ENCODE measurements around the gene IRX2. TPM values are rescaled to one million over a fixed set of nuclear protein-coding genes. Genes with fewer than 3 reads are reported as not detected.
A peak's percentile ranks its signal among the peaks of the same experiment; 100 is the strongest.

Gene IRX2
- polyA plus RNA-seq, 3 donors = not detected

- peak overlapping the region; percentile 39 for H3K4me2 ChIP-seq (replicated peaks; ENCODE audit: extremely low read depth, low read length, poor library complexity, severe bottlenecking)
- peaks cover 0 to 27% of the 10 kb centered on the region in 2 donors for H3K9me3 ChIP-seq (replicated peaks in 1 of 2; ENCODE audit: control insufficient read depth in 1 of 2, insufficient read depth in 1 of 2, low read length in 2 of 2)
- TF ChIP-seq CTCF (IDR thresholded peaks at IDR 0.05) = no peak
- H3K27me3 Mint-ChIP-seq (ENCODE audit: low read depth in 3 of 3) = peaks cover 60 to 83% (median 69%) of the 10 kb centered on the region in 3 donors
- no peak for DNase-seq
- intact Hi-C loops (cut with micrococcal nuclease) = no loop called here
- WGBS (ENCODE audit: insufficient coverage) = 3% methylated on average over 46 of the region's 54 CpGs
- H3K79me2 ChIP-seq (ENCODE audit: insufficient read depth, low read length) = no peaks in the 10 kb centered on the region
- no peaks in the 10 kb centered on the region for H3K4me1 ChIP-seq (ENCODE audit: control insufficient read depth in 1 of 2, insufficient read depth in 2 of 2, low read length in 2 of 2)
- H3K4me3 ChIP-seq (replicated peaks in 1 of 3; ENCODE audit: low read depth in 2 of 3, low read length in 3 of 3) = peak overlapping the region in 1 of 3 experiments; percentile 32
- H3K27me3 ChIP-seq (ENCODE audit: control insufficient read depth in 2 of 2, insufficient read depth in 2 of 2, low read length in 2 of 2) = peaks cover 50 to 84% of the 10 kb centered on the region in 2 donors
- peak overlapping the region in 1 of 2 donors; percentile 55 for H3K4me3 Mint-ChIP-seq
- H3K27ac Mint-ChIP-seq = no peak overlapping the region
- H3K4me1 Mint-ChIP-seq = no peaks in the 10 kb centered on the region
- H3K27ac ChIP-seq (ENCODE audit: low read depth in 1 of 2, low read length in 2 of 2) = no peak overlapping the region
- H3K9ac ChIP-seq (ENCODE audit: insufficient read depth, low read length, poor library complexity, severe bottlenecking) = no peak overlapping the region
- H3K36me3 ChIP-seq (replicated peaks in 1 of 2; ENCODE audit: control insufficient read depth in 1 of 2, insufficient read depth in 2 of 2, low read length in 2 of 2) = no peaks in the 10 kb centered on the region
- peaks cover 0 to 18% (median 12%) of the 10 kb centered on the region in 7 donors for H3K9me3 Mint-ChIP-seq
- no peak overlapping the region for H2AFZ ChIP-seq (ENCODE audit: insufficient read depth, low read depth, low read length, poor library complexity, severe bottlenecking)
- H4K20me1 ChIP-seq (ENCODE audit: insufficient read depth, low read length) = no peaks in the 10 kb centered on the region
- H3K36me3 Mint-ChIP-seq = no peaks in the 10 kb centered on the region
Observed at GRCh38 chr5:2738700-2739359, 12.6 kb downstream of the IRX2 start.

GRCh38 chr5:2738156-2738699, 13.2 kb downstream of the IRX2 start:
- peaks cover 57 to 76% (median 63%) of the 10 kb centered on the region in 3 donors for H3K27me3 Mint-ChIP-seq (ENCODE audit: low read depth in 3 of 3)
- H3K79me2 ChIP-seq (ENCODE audit: insufficient read depth, low read length) = no peaks in the 10 kb centered on the region
- TF ChIP-seq CTCF (IDR thresholded peaks at IDR 0.05) = no peak
- 4% methylated on average over 3 of the region's 10 CpGs for WGBS (ENCODE audit: insufficient coverage)
- H3K27ac Mint-ChIP-seq = no peak overlapping the region
- H4K20me1 ChIP-seq (ENCODE audit: insufficient read depth, low read length) = no peaks in the 10 kb centered on the region
- peaks cover 44 to 78% of the 10 kb centered on the region in 2 donors for H3K27me3 ChIP-seq (ENCODE audit: control insufficient read depth in 2 of 2, insufficient read depth in 2 of 2, low read length in 2 of 2)
- H3K4me1 Mint-ChIP-seq = no peaks in the 10 kb centered on the region
- intact Hi-C loops (cut with micrococcal nuclease) = no loop called here
- H3K9me3 ChIP-seq (replicated peaks in 1 of 2; ENCODE audit: control insufficient read depth in 1 of 2, insufficient read depth in 1 of 2, low read length in 2 of 2) = peaks cover 0 to 27% of the 10 kb centered on the region in 2 donors
- no peaks in the 10 kb centered on the region for H3K4me1 ChIP-seq (ENCODE audit: control insufficient read depth in 1 of 2, insufficient read depth in 2 of 2, low read length in 2 of 2)
- H2AFZ ChIP-seq (ENCODE audit: insufficient read depth, low read depth, low read length, poor library complexity, severe bottlenecking) = no peak overlapping the region
- no peak for DNase-seq
- no peak overlapping the region for H3K4me3 ChIP-seq (replicated peaks in 1 of 3; ENCODE audit: low read depth in 2 of 3, low read length in 3 of 3)
- no peak overlapping the region for H3K27ac ChIP-seq (ENCODE audit: low read depth in 1 of 2, low read length in 2 of 2)
- no peaks in the 10 kb centered on the region for H3K36me3 Mint-ChIP-seq
- no peaks in the 10 kb centered on the region for H3K36me3 ChIP-seq (replicated peaks in 1 of 2; ENCODE audit: control insufficient read depth in 1 of 2, insufficient read depth in 2 of 2, low read length in 2 of 2)
- no peak overlapping the region for H3K4me2 ChIP-seq (replicated peaks; ENCODE audit: extremely low read depth, low read length, poor library complexity, severe bottlenecking)
- peaks cover 0 to 15% (median 9%) of the 10 kb centered on the region in 7 donors for H3K9me3 Mint-ChIP-seq
- H3K9ac ChIP-seq (ENCODE audit: insufficient read depth, low read length, poor library complexity, severe bottlenecking) = no peak overlapping the region
- H3K4me3 Mint-ChIP-seq = peak overlapping the region in 1 of 2 donors; percentile 55
